Small intestine (tissue), 7 donors: Measurements from ENCODE around the gene CCL2. TPM values are rescaled to one million over a fixed set of nuclear protein-coding genes. Genes with fewer than 3 reads are reported as not detected.

ENCODE experiments used
- DNase-seq, 2 donors: peaks; one replicate each; pipeline versions ENCODE4 v3.0.0 to v3.0.0-alpha.2; 2013
- FAIRE-seq: peaks from 2 replicates; lab custom pipeline; 2012; peaks lifted over from hg19 to GRCh38; lab: Jason Lieb, UNC
- H3K27ac ChIP-seq, 3 donors: one replicate each; pipeline ENCODE4 v1.5.1; 2013; ENCODE audit warnings: low read length in 2 of 3, mild to moderate bottlenecking in 2 of 3, control low read depth in 1 of 3, inconsistent platforms in 1 of 3, low read depth in 1 of 3, moderate library complexity in 1 of 3
- H3K27me3 ChIP-seq, 3 donors: one replicate each; pipeline ENCODE4 v1.6.1; 2013; ENCODE audit warnings: low read length in 3 of 3, inconsistent platforms in 1 of 3; ENCODE audit not compliant: control insufficient read depth in 3 of 3, insufficient read depth in 3 of 3
- H3K36me3 ChIP-seq, 3 donors: one replicate each; pipeline ENCODE4 v1.6.1; 2013; ENCODE audit warnings: low read length in 3 of 3, inconsistent platforms in 1 of 3, low read depth in 1 of 3, mild to moderate bottlenecking in 1 of 3, moderate library complexity in 1 of 3; ENCODE audit not compliant: control insufficient read depth in 3 of 3, insufficient read depth in 2 of 3
- H3K4me1 ChIP-seq, 3 donors: one replicate each; pipeline ENCODE4 v1.6.1; 2013; ENCODE audit warnings: low read length in 2 of 3, inconsistent platforms in 1 of 3, low read depth in 1 of 3, mild to moderate bottlenecking in 1 of 3, moderate library complexity in 1 of 3; ENCODE audit not compliant: control insufficient read depth in 3 of 3, insufficient read depth in 2 of 3
- H3K4me3 ChIP-seq, 3 donors: one replicate each; pipeline ENCODE4 v1.5.1; 2013; ENCODE audit warnings: low read length in 3 of 3, control low read depth in 1 of 3, inconsistent platforms in 1 of 3, low read depth in 1 of 3, mild to moderate bottlenecking in 1 of 3, moderate library complexity in 1 of 3
- H3K9me3 ChIP-seq, 2 donors: one replicate each; pipeline ENCODE4 v1.6.1; 2013; ENCODE audit warnings: low read depth in 1 of 2, low read length in 1 of 2; ENCODE audit not compliant: control insufficient read depth in 2 of 2, insufficient read depth in 1 of 2
- WGBS, 3 donors: extraction: QIAGEN DNeasy Blood & Tissue Kit; methylation state at CpG; one replicate each; pipeline ENCODE4 v1.1.7; 2013; 5-methylcytosine and 5-hydroxymethylcytosine counted together
- polyA plus RNA-seq, 4 donors: library from polyadenylated mRNA; stranded (reverse) in 3 of 4; unstranded in 1 of 4; fragments of 200-250 nt in 3 of 4; fragments of 120-200 nt in 1 of 4; gene quantifications; one replicate each; pipeline versions ENCODE4 v1.2.1 to v1.2.3, GENCODE V29; 2013
- donor health status: healthy with polysubstance abuse.
- donor health status: control.
- donor health status: control.
- donor health status: Bipolar disorder and iron deficiency.
- donor health status: healthy.

CCL2 gene
- polyA plus RNA-seq, 4 donors = 6.0 to 29.2 (median 21.4) TPM

DNA sequence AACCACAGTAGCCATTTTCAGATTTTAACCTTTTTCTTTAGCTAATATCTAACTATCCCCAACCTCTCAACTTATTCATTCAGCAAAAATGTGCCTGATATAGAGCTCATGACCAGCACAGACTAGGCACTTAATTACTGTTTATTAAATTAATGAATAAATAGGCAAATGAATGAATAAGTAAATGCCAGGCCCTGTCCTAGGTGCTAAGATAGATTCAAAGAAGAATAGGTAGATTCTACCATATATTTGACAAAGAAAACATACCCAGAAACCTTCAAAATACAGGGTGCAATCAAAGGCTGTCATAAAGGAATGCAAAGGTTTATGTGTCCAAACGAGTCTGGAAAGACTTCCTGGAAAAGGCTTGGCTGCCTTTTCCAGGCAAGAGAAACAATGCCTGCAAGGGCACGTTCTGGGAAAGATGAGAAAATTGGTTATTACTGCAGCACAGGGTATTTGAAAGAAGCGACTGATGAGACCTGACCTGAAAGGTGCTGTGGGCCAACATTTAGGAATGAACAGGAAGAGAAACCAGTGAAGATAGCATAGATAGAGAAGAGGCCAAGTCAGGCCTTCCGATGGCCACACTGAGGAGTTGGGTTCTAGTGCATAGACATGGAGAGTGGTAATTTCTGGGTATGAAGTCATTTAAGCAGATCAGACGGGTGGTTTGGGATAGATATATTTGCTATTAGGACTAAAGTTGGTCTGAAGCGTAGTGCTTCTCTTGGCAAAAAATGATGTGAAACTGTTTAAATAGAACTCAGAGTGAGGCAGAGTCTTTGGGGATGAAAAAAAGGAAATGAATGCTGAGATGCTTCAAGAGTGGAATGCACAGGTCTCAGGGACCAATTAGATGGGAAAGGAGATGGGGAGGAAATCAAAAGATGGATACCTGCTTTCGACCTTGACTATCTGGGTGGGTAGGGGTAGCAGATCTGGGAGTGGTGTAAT is 11.4 kb upstream of the CCL2 start:
- H3K9me3 ChIP-seq = no peaks in the 10 kb centered on the region
- H3K4me1 ChIP-seq = peaks cover 0 to 29% (median 1%) of the 10 kb centered on the region in 3 donors
- no peak for FAIRE-seq
- no peak overlapping the region for H3K4me3 ChIP-seq
- no peak for DNase-seq
- WGBS, 3 donors = 66 to 73% (median 68%) methylated on average over 7 of the region's 7 CpGs
- H3K27ac ChIP-seq = peak overlapping the region in 1 of 3 donors; percentile 61
- H3K27me3 ChIP-seq = no peaks in the 10 kb centered on the region
- H3K36me3 ChIP-seq = no peaks in the 10 kb centered on the region

- DNase-seq = no peak
- peaks cover 0 to 41% (median 8%) of the 10 kb centered on the region in 3 donors for H3K4me1 ChIP-seq
- no peak overlapping the region for H3K27ac ChIP-seq
- no peak overlapping the region for H3K4me3 ChIP-seq
- H3K36me3 ChIP-seq = no peaks in the 10 kb centered on the region
- H3K27me3 ChIP-seq = no peaks in the 10 kb centered on the region
- no peaks in the 10 kb centered on the region for H3K9me3 ChIP-seq
- WGBS, 3 donors = 69 to 89% (median 71%) methylated on average over 6 of the region's 6 CpGs
- FAIRE-seq = no peak
Measured at GRCh38 chr17:34245351-34245905, 9.7 kb upstream of the CCL2 start.

GRCh38 chr17:34246446-34246845 is 8.6 kb upstream of the CCL2 start:
- Histone ChIP-seq H3K4me1 (peaks cover 0 to 50% (median 8%) of the 10 kb centered on the region in 3 donors), H3K27me3 (no peaks in the 10 kb centered on the region), H3K4me3 (no peak overlapping the region), H3K27ac (peak overlapping the region in 1 of 3 donors; percentile 32), H3K36me3 (no peaks in the 10 kb centered on the region), H3K9me3 (no peaks in the 10 kb centered on the region)
- no peak for FAIRE-seq
- DNase-seq = peak in 1 of 2 donors; percentile 36
- WGBS, 3 donors = 68 to 77% (median 74%) methylated on average over 1 of the region's 1 CpG

- 71 to 88% (median 77%) methylated on average over 3 of the region's 3 CpGs for WGBS, 3 donors
- peaks cover 0 to 53% (median 8%) of the 10 kb centered on the region in 3 donors for H3K4me1 ChIP-seq
- H3K9me3 ChIP-seq = no peaks in the 10 kb centered on the region
- DNase-seq = no peak
- no peak overlapping the region for H3K4me3 ChIP-seq
- H3K27ac ChIP-seq = peak overlapping the region in 1 of 3 donors; percentile 32
- H3K36me3 ChIP-seq = no peaks in the 10 kb centered on the region
- FAIRE-seq = no peak
- no peaks in the 10 kb centered on the region for H3K27me3 ChIP-seq
Measured at GRCh38 chr17:34246881-34247280, 8.2 kb upstream of the CCL2 start.

GRCh38 chr17:34248511-34249024 is 6.5 kb upstream of the CCL2 start:
- no peak for FAIRE-seq
- Histone ChIP-seq H3K4me1 (peaks cover 0 to 69% (median 10%) of the 10 kb centered on the region in 3 donors), H3K4me3 (no peak overlapping the region), H3K27ac (peak overlapping the region in 1 of 3 donors; percentile 46), H3K9me3 (no peaks in the 10 kb centered on the region), H3K36me3 (no peaks in the 10 kb centered on the region), H3K27me3 (no peaks in the 10 kb centered on the region)
- DNase-seq = peak; percentile 10 to 48
- 26 to 36% (median 32%) methylated on average over 6 of the region's 6 CpGs for WGBS, 3 donors

GRCh38 chr17:34249061-34249460 is 6.0 kb upstream of the CCL2 start:
- H3K4me3 ChIP-seq = no peak overlapping the region
- 8 to 51% (median 18%) methylated on average over 1 of the region's 1 CpG for WGBS, 3 donors
- no peaks in the 10 kb centered on the region for H3K9me3 ChIP-seq
- FAIRE-seq = no peak
- H3K4me1 ChIP-seq = peaks cover 0 to 71% (median 10%) of the 10 kb centered on the region in 3 donors
- DNase-seq = peak; percentile 13 to 71
- no peaks in the 10 kb centered on the region for H3K27me3 ChIP-seq
- H3K27ac ChIP-seq = peak overlapping the region in 2 of 3 donors; percentile 46 to 55
- H3K36me3 ChIP-seq = no peaks in the 10 kb centered on the region

- DNase-seq = no peak
- Histone ChIP-seq H3K36me3 (no peaks in the 10 kb centered on the region), H3K4me3 (no peak overlapping the region), H3K27ac (peak overlapping the region in 1 of 3 donors; percentile 46), H3K9me3 (no peaks in the 10 kb centered on the region), H3K4me1 (peaks cover 0 to 75% (median 10%) of the 10 kb centered on the region in 3 donors), H3K27me3 (no peaks in the 10 kb centered on the region)
- 35 to 56% (median 51%) methylated on average over 1 of the region's 1 CpG for WGBS, 3 donors
- FAIRE-seq = no peak
Measured at GRCh38 chr17:34249478-34249877, 5.6 kb upstream of the CCL2 start.

DNA sequence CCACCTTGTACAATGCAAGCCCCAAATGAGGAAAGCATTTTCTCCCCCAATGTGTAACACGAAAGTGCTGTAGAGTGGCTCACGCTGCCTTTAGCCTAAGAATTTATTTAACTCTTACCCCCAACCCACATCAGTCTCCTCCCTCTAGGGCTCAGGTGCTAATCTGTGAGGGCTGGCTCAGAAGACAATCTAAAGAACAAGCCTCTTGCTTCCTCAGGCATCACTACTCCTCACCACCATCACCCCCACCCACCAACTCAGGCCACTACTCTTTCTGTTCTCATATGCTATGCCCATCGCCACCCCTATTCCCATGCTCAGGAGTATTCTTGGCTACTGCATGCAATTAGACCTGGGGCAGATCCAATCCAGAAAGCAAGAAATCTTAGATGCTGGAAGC is 3.9 kb upstream of the CCL2 start:
- Histone ChIP-seq H3K27me3 (peaks cover 0 to 2% (median 0%) of the 10 kb centered on the region in 3 donors), H3K9me3 (no peaks in the 10 kb centered on the region), H3K4me3 (no peak overlapping the region), H3K36me3 (no peaks in the 10 kb centered on the region), H3K4me1 (peaks cover 0 to 78% (median 10%) of the 10 kb centered on the region in 3 donors), H3K27ac (no peak overlapping the region)
- 68 to 86% (median 77%) methylated on average over 3 of the region's 3 CpGs for WGBS, 3 donors
- DNase-seq = no peak
- no peak for FAIRE-seq
